NCI-H2171 treated with DMSO at 0.1 percent for 48 hours (cell line): ENCODE measurements around the gene EFHC1.

Source experiments
- DNase-seq: peaks from one replicate; lab custom pipeline; 2025; lab: John Stamatoyannopoulos, UW

The EFHC1 gene

DNA sequence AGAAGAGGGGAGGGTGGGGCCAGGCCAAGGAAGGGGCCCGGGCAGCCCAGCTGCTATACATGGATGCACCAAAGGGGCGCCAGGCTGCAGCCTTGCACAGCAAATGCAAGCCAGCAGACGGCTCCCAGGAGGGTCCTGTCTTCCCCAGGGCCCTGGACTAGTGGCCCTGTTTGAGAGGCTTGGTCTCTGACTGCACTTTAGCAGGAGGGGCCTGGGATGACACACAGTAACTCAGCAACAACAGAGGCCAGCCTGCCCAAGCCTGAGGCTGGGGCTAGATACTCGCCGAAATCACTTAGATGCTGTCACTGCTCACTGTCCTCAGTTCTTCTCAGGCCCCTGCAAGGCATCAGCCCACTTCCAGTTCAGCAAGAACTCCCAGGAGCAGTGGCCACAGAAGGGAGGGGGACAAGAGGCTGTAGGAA, 83.2 kb downstream of the EFHC1 start:
- no peak for DNase-seq

DNA sequence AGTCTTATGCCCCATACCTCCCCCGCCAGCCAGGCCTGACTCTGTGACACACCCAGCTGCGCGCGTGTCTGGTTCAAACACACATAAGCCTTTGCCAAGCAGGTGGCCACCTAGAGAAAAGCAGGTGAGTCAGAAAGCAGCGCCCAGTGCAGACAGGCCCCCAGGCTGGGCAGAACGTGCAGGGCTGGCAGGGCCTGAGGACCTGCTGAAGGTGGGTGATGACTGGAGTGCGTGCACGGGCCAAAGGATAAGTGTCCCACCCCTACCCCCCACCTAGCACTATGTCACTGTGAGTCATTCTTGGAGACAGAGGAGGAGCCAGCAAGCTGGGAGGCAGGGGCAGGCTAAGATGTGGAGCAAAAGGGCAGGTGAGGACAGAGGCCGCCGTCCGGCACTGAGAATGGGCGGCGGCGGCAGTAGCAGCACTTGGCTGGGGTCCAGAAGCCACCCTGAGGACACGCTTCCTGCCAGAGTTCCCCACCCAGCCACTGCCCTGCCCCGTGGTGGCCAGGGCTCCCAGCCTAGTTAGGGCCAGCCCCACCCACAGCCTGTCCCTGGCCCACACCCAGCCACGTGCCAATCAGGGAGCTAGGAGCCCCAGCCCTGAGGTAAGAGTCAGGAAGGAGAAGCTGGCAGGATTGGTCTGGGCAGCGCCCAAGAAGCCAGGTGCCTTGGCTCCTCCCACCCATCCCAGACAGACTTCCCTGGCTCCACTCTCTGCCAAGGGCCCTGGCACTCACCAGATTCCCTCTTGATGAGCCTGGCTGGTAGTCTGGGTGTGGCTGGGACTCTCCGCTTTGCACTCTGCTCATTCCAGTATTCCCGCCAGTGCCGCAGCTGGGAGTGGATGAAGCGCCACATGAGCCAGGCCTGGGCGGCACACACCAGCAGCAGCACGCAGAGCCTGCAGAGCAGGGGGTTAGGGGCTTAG, 84.0 kb downstream of the EFHC1 start:
- peak; percentile 88 for DNase-seq

DNA sequence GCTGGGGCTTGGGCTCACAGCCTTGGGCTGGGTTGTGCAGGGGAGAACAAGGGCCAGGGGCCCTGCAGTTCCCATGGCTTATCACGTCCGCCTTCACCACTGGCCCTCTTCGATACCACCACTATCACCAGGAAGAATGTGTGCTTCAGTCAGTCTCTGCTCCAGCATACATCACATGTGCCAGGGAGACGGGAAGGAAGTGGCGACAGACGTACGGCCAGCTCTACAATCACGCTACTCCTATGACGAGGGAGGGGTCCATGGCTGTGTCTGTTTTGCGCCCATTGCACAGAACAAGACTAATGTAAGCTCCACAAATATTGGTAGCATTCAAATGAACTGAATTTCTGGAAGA, 84.6 kb downstream of the EFHC1 start:
- no peak for DNase-seq

DNA sequence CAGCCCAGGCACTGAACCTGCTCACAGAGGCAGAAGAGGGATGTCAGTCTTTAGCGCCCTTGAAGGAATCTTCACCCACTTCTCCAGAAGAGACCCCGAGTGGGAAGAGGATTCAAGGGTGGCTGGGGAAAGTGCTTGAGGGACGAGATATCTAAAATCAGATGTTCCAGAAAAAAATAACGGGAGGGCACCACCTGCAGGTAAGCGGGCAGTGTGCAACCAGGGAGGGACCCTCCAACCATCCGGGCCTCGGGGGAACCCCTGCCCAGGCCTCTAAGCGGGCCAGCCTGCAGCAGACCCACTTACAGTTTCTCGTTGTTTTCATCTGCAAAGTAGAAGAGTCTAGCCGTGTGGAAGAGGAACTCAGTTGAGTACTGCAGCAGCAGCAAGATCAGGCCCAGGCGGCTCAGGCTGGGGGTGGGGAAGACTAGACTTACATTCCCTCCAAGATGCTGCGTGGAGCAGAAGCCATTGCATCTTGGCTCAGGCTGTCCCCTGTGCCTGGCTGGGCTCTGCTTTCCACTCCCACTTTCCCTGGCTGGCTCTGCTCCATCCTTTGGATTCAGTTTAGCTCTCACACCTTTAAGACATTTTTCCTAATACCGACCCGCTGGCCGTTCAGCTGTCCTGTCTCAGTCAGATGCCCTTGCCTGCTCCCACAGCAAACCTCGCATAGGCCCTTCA, 85.7 kb downstream of the EFHC1 start:
- no peak for DNase-seq

DNA sequence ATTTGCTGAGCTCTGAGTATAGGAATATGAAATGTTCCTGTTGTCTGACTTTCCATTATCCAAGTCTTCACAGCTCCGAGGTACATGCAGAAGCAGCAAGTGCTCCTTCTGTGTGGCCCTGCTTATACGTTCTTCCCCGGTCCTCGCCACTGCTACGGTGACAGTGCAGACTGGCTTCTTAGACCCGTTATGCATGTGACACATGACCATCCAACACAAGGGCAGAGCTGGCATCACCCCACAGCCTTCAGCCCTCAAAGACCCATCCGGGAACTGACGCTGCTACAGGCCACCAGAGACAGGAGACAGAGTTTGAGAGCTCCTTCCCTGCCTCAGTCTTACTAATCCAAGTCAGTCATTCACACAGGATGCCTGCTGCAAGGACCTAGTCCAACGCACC, 86.3 kb downstream of the EFHC1 start:
- no peak for DNase-seq

DNA sequence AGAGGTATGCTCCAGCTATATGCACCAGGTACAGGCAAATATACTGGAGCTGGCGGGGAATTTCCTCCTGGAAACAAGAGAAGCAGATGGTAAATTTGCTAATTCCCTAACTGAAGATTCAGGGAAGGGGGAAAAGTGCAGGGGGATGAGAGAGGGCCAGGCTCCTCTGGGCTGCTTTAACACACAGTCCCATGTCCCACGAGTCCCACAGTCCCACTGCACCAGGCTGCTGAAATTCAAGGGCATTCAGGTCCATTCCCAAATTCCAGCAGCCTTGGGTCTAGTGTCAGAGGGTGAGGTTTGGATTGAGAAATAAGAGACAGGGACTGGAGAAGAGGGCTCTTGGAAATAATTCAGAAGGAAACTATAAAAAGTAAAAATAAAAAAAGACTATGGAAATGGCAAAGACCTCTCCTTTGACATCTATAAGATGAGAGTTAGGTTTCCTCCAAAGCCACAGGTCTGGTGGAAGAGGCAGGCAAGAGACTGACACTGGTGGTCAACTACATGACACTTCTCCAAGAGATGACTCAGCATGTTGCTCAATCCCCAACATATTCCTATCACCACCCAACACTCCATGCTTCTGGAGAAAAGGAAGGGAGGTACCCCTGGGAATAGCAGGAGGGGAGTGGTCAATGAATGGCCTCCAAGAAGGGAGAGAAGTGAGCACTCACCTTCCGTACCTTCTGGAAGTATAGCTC, 87.6 kb downstream of the EFHC1 start:
- DNase-seq = no peak

DNA sequence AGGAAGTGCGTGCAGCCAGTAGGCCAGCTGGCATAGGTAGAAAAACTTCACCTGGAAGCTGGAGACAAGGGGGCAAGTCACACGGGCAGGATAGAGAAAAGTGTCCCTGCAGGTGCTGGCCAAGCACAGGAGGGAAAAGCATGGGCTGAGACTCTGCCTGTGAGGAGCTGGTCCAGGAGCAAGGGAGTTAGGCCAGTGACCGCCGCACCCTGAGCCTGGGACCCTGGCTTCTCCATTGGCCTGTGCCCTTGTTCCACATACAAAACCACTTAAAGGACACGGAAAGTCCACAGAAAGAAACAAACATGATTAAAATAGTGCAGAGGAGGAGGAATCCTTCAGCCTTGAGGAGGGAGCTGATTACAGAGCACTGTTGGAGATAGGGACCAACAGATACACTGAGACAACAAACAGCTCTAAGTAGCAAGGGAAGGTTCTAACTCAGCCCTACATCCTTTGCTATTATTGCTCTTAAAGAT, 88.2 kb downstream of the EFHC1 start:
- no peak for DNase-seq

DNA sequence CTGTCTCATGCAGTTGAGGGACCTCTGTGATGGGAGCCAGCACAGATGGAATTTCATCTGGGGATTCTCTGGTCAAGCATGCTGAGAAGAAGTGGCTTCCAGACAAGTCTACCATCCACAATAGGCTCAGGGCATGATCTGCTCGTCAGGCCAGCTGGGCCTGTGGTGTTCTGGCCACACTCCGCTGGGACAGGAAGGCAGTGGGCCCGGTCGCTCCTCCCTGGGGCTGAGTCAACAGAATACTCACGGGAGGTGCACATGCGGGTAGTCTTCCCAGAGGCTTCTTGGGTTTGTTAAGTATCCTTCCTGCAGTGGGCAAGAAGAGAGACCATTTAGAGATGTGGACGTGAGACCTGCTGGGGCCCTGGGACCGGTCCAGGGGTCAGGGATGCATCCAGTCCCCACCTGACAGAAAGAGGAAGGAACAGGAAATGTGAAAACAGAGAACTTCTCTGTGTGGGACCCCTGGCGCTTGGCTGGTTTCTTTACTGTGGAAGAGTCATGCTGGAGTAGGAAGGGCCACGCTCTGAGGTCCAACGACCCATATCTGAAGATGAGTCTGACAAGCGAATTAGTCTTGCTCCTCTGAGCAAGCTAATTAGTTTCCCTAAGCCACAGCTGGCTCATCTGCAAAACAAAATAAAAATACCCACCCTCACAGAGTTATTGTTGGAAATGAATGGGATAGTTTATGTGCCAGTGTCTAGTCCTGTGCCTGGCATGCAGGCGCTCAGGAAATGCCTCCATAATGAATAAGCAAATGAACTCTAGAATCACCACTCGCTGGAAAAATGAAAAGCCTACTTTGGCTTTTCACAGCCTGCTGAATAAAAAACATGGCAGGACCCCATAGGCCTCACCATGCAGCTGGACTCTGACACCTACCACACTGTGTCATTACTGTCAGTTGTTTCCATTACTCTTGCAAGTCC, 89.4 kb downstream of the EFHC1 start:
- DNase-seq = no peak

DNA sequence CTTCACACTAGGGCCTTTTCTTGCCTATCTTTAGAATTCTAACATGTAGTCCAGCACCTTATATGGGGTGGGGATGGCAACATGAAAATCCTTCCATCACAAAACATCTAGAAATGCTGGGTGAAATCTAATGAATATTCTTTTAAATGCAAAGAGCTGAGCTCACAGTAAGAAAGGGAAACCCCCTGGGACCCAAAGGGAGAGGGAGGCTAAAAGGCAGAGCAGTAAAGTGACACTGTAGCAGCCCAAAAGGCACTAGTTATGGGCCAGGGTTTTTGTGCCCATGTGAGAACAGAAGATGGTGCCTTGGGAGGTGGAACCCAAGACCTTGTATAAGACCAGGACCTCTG, 90.0 kb downstream of the EFHC1 start:
- no peak for DNase-seq

DNA sequence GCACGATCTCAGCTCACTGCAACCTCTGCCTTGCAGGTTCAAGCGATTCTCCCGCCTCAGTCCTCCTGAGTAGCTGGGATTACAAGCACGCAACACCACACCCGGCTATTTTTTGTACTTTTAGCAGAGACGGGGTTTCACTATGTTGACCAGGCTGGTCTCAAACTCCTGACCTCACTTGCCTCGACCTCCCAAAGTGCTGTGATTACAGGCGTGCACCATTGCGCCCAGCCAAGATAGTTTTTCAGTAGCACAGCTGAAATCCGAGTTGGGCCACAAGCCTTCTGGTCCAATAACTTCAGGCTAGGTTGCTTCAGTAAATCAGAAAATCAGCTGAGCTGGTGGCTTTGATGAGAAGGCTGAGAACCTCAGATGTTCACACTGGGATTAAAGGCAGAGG, 91.0 kb downstream of the EFHC1 start:
- DNase-seq = no peak

DNA sequence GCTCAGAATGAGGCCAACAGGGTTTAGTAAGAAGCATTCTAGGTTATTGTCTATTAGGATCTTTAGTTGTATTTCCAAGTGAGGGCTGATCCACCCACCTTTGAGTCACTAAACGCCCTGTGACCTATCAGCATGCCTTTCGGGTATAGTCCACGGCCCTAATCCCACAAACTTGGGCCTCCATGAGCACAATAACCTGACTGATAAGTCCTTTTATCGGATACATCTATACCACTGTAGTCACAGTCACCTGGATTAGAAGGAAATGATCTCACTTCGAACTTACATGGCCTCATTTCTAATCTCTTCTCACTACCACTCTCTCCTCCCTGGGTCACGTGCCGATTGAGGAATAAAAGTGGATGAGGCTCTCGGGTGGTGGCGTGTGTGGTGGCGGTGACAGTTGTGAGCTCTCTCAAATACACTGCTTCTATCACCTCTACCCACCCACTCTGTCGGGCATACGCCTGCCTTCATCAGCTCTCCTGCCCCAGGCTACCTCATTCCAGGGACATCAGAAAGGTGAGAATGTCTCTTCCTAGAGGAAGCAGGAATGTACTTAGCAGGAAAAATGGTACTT, 91.5 kb downstream of the EFHC1 start:
- DNase-seq = no peak

DNA sequence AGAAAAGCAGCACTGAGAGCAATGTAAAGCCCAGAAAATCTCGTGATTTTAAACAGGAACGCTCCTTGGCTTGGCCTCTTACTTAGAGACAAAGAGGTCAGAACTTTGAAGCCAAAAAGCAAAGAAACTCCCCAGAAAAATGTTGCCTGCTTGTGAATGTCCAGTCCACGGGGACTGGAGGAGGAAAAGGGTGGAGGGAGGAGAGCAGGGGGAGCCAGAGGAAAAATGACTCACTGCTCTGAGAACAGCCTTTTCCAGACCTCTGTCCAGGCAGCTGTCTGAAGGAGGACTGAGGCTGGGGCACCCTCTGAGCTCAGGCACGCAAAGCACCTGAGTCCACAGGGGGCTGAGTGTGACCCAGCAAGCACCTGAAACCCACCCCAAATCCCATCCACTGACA, 92.1 kb downstream of the EFHC1 start:
- DNase-seq = no peak

DNA sequence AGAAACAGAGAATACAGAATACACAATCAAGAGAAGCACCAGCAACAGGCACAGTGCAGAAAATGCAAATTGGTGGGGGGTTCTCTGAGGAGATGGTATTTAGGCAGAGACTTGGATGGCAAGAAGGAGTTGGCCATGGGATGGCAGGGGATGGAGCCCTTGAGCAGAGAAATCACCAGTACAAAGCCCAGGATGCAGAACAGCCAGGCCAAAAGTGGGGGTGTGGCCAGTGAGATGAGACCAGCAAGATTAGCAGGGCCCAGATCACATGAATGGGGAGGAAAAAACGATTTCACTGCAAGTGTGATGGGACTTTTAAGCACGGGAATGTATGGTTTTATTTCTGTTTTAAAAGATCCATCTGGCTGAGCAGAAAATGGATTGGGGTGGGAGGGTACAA, 93.3 kb downstream of the EFHC1 start:
- DNase-seq = no peak

DNA sequence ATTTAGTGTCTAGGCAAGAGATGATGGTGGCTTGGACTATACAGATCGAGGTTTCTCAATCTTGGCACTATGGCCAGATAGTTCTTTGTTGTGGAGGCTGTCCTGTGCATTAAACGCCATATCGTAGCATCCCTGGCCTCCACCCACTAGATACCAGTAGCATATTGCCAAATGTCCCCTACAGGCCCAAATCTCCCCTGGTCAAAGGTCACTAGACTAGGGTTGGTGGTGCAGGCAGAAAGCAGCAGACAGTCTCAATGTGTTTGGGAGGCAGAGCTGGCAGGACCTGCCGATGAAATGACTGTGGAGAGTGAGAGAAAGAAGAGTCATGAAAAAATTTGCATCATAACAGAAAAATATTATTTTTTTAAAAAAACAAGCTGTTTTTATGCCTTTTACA, 93.8 kb downstream of the EFHC1 start:
- DNase-seq = no peak

DNA sequence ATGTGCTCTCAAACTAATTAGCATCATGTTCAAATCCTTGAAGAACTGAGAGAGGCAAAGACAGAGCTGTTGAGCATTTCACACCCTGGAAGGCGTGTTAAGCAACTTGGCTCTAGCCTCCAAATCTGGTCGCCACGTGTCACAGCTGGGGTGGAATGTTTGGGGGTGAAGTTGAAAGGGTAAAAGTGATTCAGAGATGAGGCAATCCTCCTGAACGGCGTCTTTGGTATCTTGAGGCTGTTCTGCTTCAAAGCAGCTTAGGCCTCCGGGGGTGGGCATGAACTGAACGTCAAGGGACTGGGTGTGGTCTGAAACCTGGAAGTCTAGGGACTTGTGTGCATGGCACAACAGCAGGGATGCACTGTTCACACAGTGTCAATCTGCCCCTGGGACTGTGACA, 94.4 kb downstream of the EFHC1 start:
- no peak for DNase-seq

DNA sequence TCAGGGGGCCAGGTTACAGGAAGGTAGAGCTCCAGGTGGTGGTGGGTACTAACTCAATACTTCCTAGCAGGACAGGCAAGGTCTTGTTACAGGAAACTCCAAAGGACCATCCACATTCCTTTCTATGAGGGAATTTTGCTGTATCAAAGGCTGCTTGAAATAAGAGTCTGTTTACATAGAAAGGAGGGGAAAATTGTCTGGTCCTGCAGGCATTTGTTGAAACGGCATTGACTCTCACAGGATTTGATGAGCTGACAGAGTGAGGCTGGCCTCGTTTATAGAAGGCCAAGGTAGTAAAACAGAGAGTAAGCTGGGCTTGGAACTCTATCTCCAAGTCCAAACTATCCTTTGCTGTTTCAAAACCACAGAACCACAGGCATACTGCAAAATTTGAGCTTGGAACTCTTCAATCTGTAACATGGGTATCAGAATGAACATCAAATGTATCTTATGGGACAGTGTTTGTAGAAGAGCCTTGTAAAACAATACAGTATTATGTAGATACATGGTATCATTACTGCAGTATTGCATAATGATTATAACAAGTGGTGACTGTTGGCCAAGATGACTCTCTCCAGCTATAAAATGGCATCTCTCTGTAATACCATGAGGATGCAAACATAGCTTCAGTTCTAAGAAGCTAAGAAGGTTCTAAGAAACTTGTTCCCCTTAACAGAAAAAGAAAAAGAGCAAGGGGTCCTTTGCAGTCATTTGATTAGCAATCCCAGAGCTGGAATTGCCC, 95.2 kb downstream of the EFHC1 start:
- no peak for DNase-seq

DNA sequence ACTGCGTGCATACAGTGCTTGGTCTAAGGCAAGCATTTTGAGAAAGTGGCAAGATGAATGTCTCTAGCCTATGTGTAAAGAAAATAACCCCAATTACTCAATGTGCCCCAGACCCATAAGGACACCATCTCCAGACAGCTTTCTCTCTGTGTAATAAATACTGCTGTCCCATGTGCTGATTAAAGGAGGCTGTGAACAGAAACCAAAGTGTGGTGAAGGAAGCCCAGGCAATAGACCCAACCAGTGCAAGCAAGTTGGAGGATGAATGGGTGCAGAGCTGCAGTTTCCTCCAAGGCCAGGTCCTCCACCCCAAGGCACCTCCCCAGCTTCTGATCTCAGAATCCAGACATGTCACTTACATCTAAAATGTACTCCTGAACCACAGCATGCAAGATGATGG, 96.1 kb downstream of the EFHC1 start:
- DNase-seq = no peak

DNA sequence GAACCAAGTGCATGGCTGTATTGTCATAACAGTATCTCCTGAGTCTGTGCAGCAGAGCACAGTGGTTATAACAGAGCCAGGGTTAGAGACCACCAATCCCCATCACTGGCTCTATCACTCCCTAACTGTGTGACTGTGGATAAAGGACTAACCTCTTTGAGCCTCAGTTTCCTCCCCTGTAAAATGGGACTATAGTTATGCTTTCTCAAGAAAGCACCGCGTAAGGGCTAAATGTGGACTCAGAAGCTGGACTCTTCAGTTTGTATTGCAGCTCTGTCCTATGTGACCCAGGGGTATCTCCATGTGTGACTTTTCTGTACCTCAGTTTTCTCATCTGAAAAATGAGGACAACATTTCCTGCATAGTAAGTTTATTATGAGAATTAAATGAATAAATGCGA, 96.8 kb downstream of the EFHC1 start:
- no peak for DNase-seq

DNA sequence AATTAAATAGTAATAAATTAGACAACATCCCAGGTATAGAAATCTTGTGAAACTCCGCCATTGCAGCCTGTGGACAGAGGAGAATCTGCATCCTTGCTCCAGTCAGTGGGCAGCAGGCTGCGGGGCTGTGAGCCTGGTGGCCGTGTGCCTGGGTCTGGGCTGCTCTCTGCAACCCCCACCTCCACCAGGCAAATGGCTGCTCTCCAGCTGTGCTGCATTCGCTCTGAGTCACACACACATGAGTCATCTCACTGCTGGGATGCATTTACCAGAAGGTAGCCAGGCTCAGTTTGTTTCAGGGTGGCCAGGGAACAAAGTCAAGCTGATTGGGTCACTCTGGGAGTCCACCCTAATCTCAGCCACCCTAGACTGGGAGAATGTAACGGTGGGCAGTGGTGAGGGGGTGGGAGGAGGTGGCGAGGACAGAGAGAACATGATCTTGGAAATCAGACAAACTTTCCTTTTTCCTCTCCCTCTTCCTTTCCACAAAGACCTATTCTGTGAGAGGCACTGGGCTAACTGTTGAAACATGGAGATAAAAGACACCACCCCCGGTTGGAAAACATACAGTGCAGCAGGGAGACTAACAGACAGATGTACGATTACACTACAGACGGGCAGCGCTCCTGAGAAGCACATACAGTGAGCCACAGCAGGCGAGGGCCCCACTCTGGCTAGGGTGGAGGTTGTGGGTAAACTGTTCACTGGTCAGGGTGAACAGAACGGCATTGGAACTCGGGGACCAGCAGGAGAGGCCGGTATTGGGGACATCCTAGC, 97.5 kb downstream of the EFHC1 start:
- no peak for DNase-seq
